Effector CD4-positive, alpha-beta T cell (primary cell): ENCODE results near the gene SSBP2.
"Not testable (repeated sequence)": the region's sequence is repeated elsewhere in the genome, so short reads cannot be mapped to it uniquely, and the experiment has no call there.

Experiments
- DNase-seq: peaks from one replicate; pipeline ENCODE4 v3.0.0-alpha.2; 2020

Gene SSBP2

DNA sequence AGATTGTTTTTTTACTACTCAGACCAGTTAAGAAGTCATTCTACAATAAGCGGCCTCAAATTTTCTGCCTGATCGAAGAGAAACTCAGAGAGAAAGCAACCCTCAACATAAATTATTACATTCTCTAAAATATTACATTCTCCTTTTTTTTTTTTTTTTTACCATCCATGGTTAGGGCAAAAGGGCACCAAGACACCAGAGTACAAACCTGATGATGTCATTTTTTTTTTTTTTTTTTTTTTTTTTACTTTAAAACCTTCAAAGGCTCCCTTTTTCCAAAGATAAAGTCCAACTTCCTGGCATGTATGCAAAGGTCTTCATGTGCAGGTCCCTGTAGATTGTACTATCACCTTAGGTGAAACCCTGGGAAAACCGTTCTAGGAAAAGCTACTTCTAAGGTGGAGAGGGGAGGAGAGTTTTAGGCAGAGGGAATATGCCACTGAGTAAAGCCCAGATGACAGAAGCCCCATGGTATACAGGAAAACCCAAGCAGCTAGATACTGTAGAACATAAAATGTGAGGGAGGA lies 104.4 kb downstream of the SSBP2 start:
- DNase-seq: no peak

DNA sequence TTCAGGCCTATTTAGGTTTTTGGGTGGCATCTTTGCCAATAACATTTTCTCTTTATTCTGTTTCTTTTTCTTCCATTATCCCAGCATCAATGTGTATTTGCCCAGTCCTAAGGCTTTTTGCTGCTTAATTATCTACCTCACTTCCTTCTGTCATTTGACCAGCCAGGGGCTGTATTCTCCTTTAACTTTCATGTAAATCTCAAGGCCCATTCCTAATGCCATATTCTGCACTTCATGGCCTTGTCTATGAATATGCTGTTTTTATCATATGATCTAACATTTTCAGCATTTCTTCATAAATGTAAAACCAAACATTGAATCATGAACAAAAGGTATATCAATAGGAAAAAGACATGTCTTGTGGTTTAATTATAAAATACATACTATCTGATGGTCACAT lies 108.7 kb downstream of the SSBP2 start:
- no peak for DNase-seq

DNA sequence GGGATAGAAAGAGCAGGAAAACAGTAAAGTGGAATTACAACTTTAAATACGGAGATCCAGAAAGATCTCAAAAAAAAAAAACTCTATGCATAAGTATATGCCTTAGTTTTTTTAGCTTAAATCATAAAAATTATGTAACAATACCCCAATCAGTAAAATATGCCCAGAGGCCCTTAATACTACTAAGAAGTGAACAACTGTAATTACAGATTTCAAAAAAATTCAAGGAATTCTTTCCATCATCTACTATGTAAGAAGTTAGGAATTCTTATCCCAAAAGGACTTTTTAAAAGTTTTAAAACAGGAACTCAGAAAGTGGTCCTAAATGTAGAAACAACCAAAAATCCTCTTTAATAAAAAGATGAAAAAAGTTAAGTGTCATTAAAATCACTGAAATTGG lies 111.3 kb downstream of the SSBP2 start:
- DNase-seq: no peak

DNA sequence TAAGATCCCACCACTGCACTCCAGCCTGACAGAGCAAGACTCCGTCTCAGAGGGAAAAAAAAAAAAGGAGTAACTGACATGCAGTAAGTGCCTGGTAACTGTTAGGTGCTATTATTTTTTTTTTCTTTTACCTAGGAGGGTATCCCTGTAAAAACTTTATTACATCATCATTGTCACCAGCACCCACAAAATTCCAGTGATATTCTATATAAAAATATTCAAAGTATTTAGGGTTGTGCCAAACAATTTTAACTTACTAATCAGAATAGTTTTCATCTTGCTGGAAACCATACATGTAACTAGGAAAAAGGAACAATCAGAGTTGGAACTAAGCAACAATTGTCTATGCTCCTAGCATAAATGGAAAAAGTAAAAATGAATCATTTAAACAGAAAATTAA lies 112.4 kb downstream of the SSBP2 start:
- DNase-seq: no peak

DNA sequence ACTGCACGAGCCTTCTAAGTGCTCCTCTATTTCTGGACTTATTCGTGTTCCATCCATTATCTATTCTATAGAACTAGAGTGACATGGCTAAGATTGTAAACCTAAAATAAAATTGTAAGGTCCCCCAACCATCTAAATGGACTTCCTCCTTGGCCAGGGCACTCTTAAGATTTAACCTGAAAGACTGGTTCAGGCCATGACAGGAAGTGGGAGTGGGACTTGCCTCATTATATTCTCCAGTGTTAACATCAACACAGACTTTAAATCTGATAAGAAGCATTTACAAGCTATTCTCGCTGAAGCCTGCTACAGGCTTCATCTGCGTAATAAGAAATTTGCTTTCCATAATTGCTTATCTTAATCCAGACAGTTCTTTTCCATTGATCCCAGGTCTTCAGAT lies 117.0 kb downstream of the SSBP2 start:
- DNase-seq: no peak

DNA sequence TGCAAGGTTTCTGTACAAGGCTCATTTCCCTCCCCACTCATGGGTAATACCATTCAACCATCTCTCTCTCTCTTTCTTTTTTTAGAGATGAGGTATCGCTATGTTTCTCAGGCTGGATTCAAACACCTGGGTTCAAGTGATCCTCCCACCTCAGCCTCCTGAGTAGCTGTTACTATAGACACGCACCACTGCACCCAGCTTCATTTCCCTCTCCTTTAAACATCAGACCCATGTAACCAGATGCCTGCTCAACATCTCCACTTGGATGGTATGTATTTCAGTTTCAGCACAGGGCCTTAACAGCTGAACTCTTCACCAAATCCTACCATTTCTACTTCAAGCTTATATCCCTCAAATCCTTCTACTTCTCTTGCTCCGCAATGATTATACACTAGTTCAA lies 117.4 kb downstream of the SSBP2 start:
- no peak for DNase-seq

DNA sequence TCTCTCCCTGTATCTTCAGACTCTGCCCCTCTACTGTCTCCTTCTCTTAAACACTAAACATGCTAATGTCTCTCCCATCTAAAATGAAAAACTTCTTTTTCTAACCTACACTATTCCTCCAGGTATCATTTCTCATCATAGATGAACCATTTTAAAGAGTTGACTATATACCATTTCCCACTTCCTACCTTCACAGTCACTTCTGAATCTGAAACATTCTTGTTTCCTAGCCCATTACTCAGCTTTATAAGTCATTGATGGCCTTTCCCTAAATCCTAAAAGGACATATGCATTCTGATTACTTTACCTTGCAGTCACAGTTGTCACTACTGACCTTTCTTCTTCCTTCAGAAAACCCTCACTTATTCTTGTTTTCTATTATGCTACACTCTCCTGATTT lies 118.2 kb downstream of the SSBP2 start:
- DNase-seq: no peak

DNA sequence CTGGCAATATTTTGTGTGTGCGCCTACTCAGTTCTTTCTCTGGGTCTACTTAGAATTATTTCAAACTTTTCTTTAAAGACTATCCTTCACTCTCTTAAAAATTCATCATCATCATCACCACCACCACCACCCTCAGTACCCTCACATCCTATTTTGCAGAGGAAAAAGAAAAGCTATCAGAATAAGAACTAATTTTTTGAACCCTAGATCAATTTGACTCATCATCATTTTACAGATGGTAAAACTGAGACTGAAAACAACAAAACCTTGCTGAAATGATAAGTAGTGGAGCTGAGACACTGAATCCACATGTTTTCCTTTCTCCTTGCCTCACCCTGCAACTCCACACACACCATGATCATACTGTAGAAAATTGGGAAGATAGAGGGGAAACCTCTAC lies 119.3 kb downstream of the SSBP2 start:
- DNase-seq: no peak

DNA sequence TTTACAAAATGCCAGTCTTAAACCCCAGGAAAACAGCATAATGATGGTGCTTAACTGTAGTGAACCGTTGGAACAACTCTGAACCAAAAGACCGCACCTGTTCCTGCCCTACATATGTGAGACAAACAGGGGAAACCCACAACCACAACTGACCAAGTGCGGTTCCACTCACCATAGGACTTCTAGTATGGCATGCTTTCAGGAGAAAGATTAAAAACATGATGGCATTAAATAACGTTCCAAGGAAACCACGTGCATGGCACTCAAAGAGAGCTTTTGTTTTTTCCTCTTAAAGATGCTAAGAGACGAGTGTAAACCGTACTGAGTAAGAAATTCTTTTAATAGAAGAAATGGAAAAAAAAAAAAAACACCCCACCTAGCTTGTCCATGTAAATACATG lies 119.8 kb downstream of the SSBP2 start:
- no peak for DNase-seq

DNA sequence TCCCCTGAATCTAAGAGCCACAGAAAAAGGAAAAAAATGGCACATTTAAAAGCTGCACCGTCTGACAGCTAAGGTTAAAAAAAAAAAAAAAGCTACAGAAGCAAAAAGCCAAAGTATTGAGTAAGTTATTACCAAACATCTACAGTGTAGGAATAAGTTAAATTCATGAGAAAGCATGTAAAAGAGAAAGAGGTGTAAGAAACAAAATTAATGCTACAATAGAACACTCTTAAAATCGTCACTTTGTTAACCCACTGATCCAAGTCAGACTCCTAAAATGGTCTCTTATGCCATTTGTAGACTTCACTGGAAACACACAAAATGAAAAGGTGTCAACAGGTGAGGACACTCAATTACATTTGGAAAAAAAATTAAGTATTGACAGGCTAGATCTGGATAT lies 120.2 kb downstream of the SSBP2 start:
- no peak for DNase-seq

DNA sequence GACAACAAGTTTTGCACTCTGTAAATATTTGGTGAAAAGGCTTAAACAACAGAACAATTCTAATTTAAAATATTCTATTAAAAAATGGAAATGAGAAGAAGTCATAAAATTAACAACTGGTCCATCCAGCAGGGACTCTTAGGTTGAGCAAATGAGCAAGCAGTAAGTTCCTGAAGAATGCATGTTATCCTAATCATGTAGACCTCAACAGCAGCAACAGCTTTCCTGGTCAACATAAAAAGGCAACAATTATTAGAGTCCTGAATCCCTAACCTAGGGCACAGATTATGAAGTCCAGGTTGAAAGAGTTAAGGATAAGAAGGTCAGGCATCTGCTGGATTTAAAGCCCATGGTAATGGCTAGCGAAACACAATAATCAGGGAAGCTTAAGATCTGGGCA lies 120.9 kb downstream of the SSBP2 start:
- no peak for DNase-seq

DNA sequence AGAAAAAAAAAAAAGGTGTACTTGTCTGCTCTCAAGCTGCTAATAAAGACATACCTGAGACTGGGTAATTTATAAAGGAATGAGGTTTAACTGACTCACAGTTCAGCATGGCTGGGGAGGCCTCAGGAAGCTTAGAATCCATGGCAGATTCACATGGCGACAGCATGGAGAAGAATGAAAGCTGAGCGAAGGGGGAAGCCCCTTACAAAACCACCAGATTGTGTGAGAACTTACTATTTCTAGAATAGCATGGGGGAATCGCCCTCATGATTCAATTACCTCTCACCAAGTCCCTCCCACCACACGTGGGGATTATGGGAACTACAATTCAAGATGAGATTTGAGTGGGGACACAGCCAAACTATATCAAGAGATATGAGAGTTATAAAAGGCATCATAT lies 122.8 kb downstream of the SSBP2 start:
- DNase-seq: not testable (repeated sequence)

DNA sequence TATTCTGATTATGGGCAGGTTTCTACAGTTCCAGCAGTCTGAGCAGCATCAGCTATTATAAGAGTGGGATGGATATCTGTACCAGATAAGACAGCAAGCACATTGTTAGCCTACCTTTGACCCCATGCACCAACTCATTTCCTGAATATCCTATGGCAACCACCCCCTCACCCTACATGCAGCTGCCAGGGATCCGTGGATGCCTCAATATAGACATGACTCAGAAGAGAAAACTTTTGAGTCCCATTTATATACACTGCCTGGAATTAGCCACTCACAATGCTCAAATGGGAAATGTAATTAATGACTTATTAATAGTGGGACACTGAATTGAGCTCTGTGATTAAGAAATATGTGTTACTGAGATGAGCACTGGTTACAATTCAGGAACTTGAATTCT lies 124.4 kb downstream of the SSBP2 start:
- no peak for DNase-seq

DNA sequence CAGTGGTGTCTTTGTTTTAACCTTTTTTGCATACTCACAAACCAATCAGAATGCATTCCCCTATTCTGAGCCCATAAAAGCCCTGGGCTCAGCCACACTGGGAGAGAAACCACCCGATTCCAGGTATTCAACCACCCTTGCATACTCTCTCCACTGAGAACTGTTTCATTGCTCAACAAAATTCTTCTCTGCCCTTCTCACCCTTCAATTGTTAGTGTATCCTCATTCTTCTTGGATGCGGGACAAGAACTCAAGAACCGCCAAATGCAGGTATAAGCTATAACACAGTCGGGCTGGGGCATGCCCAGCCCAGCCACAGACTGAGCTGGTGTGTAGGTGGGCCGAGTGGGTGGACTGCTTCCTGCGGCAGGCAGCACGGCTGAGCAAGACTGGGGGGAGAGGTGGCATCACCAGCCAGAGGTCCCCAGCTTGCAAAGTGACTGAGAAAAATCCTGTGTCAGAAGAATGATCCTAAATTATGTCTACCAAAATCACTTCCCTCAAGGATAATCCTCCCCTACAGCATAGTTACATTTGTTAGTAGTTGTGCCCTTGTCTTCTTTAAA lies 141.0 kb downstream of the SSBP2 start:
- DNase-seq: no peak

DNA sequence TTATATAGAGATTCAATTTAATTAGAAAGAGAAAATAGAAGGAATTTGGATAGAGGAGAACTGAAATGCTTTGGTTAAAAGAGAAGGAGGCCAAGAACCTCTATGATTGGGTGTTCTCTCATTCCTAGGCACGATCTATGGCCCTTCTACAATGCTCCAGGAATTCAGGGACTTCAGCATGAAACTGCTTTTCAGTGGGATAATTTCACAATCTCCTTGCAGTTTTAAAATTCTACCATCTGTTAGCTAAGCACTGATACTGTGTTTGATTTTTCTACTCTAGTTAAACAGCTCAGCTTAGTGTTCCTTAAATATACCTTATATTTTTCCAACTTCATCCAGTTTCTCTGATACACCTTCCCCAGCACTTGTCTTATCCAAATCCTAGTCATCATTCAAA lies 141.9 kb downstream of the SSBP2 start:
- DNase-seq: no peak

DNA sequence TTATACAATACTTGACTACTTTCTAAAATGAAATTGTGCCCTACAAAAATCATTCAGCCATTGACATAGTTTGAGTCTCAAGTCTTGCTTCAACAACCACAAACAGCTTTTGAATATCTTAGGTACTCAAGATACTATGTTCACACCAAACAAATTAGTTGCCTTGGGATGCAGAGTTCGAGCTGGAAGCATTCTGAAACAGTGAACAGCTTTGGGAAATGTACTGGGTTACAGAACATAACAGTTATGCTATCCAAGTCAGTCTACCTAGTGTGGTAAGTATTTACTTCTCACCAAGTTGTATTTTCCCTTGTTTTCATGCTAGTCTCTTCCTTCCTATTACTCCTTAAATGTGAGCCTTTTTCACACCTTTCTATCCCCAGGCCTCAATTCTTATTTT lies 143.2 kb downstream of the SSBP2 start:
- no peak for DNase-seq

DNA sequence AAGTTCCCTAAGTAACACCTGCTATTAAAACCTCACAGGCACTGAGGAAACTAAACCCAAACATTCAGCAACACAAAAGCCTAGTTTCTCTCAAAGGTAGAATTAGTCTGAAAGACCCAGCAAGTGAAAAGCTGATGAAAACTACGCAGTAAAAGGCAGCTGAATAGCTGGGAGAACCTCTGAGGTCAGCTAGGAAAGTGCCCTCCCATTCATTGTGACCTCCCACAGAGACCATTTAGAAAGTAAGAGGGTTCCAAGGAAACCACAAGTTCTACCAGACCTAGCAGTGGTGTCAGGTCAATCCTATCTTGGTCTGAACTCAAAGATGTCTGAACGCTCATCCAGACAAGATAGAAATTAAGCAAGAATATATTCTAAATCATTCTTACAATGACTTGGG lies 144.7 kb downstream of the SSBP2 start:
- DNase-seq: no peak

DNA sequence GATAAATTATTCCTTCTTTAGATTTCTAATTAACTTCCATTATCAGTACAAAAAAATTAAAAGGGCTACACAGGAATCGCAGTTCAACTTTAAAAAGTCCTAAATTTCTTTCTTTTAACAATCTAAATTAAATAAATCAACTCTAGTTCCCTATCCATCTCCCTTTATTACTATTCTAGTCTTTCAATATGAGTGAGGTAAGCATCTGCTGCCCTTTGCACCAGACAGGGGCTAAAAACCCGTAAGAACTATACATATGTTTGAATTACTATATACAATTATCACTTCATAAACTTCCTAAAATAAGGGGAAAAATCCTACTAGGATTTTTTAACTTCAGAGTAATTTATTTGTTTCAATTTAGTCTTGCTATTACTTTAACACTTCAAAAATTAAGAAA lies 145.6 kb downstream of the SSBP2 start:
- DNase-seq: no peak

DNA sequence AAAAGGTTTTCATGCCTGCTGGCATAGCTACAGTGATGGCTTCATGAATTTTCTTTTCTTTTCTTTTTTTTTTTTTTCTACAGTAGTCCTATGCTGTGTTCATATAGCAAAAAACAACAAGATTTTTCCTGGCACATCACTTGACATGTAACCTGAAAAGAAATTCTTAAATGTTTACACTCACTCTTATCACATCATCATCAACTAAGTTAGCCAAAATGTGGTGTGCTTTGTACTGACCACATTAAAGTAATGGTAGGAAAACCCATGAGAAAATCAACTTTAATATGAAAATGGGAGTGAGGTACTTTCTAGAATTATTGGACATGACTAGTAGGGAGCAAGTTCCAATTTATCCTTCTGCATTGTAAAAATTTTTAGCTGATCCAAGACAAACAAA lies 146.7 kb downstream of the SSBP2 start:
- no peak for DNase-seq

DNA sequence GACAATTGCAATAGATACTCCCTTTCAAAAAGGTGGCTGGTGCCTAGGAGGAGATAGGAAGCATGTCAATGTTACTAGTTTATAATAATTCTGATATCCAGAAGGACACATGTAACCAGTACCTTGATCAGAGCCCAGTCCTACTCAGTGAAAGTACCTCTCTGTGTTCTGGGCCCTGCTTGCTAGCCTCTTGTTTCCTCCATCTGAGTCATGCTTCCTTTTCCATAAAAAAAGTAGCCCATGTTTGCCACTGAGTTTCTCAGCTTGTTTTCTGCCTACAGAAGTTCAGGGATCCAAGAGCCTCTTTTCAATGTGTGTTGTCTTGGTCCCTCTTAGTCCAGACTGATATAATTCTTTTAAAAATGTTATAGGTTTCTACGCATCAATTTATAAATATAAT lies 149.0 kb downstream of the SSBP2 start:
- no peak for DNase-seq

DNA sequence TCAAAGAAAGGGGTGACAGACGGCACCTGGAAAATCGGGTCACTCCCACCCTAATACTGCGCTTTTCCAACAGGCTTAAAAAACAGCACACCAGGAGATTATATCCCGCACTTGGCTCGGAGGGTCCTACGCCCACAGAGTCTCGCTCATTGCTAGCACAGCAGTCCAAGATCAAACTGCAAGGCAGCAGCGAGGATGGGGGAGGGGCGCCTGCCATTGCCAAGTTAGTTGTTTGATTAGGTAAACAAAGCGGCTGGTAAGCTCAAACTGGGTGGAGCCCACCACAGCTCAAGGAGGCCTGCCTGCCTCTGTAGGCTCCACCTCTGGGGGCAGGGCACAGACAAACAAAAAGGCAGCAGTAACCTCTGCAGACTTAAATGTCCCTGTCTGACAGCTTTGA lies 158.8 kb downstream of the SSBP2 start:
- not testable (repeated sequence) for DNase-seq

DNA sequence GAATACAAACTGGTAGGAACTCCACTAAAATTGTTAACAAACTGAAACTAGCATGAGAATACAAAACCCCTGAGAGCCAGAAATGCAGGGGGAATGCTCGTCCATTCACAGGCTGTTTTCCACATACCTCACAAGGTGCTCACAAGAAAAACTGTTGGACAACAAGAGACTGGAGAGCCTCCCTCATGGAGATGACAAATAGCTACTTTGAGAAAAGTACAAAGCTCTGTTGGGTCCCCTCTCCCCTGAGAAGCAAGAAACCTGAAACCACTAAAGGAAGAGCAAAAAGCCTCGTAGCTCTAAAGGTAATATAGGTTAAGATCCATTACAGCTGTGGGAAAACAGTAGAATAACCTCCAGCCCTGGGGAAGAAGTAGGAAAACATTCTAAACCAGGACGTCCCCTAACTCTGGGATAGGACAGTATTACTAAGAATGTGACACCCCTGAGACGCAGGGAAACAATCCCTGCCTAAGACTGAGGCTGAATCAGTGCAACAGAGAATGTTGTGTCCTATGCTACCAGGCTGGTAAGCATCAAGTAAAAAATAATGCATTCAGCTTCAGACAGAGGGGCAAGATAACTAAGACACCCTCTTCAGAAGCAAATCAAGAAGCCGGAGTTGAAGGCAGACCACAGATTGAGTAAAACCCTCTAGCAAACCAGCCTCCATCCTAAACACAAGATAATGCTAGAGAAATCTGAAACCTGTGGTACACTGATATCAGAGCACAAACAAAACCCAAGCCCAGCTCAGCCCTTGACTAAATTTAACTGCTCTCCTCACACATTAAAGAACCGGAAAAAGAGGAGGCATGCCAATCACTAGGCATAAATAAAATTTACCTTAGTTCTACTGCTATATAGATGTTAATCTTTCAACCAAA lies 160.2 kb downstream of the SSBP2 start:
- DNase-seq: no peak

DNA sequence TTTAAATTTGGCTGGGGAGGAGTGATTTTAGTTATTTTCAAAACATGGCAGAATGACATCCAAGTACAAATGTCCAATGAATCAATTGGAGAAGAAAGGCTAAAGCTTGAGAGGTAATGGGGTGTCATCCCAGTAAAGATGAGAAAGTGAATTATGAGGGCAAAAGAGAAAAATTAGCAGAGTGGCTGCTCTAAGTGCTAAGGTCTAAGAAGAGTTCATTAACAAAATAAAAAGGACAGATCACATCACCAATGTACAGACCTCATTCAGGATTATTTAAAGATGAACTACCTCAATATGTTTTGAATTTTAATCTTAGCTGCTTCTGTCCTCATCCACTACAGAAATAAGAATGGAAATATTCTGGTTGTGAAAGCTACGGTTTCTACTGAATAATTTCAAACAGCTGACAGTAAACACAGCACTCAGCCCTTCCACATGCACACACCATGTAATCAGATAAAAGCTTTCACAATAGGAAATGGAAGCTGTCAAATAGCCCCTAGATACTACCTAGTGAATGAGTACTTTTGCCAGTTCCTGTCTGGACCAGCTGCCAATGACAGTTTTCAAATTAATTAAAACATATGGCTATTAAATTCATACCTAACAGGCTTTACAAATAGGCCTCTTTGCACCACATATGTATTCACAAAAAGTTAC lies 171.5 kb downstream of the SSBP2 start:
- DNase-seq: no peak

DNA sequence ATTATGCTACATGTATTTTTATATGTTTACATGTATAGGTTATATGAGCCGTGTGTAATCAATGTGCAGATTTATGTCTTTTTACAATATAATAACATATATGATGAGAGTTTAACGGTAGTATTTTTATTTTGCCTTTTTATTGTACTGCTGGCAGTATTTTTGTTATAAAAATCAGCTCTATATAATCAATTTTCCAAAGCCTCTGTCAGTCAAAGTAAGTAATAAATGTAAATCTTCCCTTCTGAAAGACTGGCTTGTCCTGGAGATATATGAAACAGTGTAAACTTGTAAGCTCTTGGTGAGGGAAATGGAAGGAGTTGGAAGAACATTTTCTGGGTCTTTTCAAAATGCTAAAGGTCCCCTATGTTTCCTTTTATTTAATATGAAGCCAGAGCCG lies 173.8 kb downstream of the SSBP2 start:
- no peak for DNase-seq
